ENCODE data around the gene KDF1. TPM values are rescaled to one million over a fixed set of nuclear protein-coding genes. Genes with fewer than 3 reads are reported as not detected.
A peak's percentile ranks its signal among the peaks of the same experiment; 100 is the strongest.

The KDF1 gene
- total and polyA plus RNA-seq, 2 of the 13 experiments (the other 11 are each of a cell fraction or from before 2014, with no cell fraction given): 1.9 to 4.9 TPM

GRCh38 chr1:26993237-26994019 lies 33.2 kb upstream of the KDF1 start, which contains the start of gene TRNP1 (continued):
- TF ChIP-seq ZNF235 (CRISPR knock-in tag; IDR thresholded peaks at IDR 0.05; ENCODE audit: borderline replicate concordance) (peak; percentile 51; the same call in 1 of the 2 replicates), ZFX (CRISPR knock-in tag; IDR thresholded peaks at IDR 0.05; ENCODE audit: low read depth) (peak; percentile 56), HOXA9 (CRISPR knock-in tag; IDR thresholded peaks at IDR 0.05; ENCODE audit: borderline replicate concordance) (no peak; the same call in 1 of the 2 replicates), SNAPC4 (CRISPR knock-in tag; IDR thresholded peaks at IDR 0.05) (no peak), ZNF550 (CRISPR knock-in tag; IDR thresholded peaks at IDR 0.05; ENCODE audit: borderline replicate concordance) (peak; percentile 44; the same call in 1 of the 2 replicates), DNMT1 (CRISPR knock-in tag; IDR thresholded peaks at IDR 0.05) (peak; percentile 52; the same call in 1 of the 2 replicates), JUNB (CRISPR knock-in tag; IDR thresholded peaks at IDR 0.05; ENCODE audit: borderline replicate concordance) (no peak; the same call in 1 of the 2 replicates), ETV6 (CRISPR knock-in tag; conservative IDR thresholded peaks at IDR 0.05) (peak; percentile 84), ZNF292 (CRISPR knock-in tag; IDR thresholded peaks at IDR 0.05; ENCODE audit: borderline replicate concordance, low read depth) (0 out of 2 replicates have a peak, but pooled peaks have one; percentile 14), ZNF232 (CRISPR knock-in tag; IDR thresholded peaks at IDR 0.05; ENCODE audit: borderline replicate concordance) (peak; percentile 82; the same call in 1 of the 2 replicates), FOXP4 (CRISPR knock-in tag; IDR thresholded peaks at IDR 0.05) (peak; percentile 89), CEBPB (IDR thresholded peaks at IDR 0.05; ENCODE audit: borderline replicate concordance, low read depth, low read length) (no peak), ZNF12 (CRISPR knock-in tag; IDR thresholded peaks at IDR 0.05) (peak; percentile 23; the same call in 1 of the 2 replicates)
- TF ChIP-seq, protein P1, sequence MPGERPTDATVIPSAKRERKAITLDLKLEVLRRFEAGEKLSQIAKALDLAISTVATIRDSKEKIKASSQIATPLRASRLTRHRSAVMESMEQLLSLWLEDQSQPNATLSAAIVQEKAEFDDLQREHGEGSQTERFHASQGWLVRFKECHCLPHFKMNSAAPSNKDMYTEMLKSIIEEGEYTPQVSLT (CRISPR knock-in tag; IDR thresholded peaks at IDR 0.05; ENCODE audit: borderline replicate concordance, low read depth): no peak
- TF ChIP-seq, protein P2, sequence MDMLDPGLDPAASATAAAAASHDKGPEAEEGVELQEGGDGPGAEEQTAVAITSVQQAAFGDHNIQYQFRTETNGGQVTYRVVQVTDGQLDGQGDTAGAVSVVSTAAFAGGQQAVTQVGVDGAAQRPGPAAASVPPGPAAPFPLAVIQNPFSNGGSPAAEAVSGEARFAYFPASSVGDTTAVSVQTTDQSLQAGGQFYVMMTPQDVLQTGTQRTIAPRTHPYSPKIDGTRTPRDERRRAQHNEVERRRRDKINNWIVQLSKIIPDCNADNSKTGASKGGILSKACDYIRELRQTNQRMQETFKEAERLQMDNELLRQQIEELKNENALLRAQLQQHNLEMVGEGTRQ (IDR thresholded peaks at IDR 0.05; ENCODE audit: low read depth, low read length): no peak
- TF ChIP-seq, protein P2 (CRISPR knock-in tag; IDR thresholded peaks at IDR 0.05; ENCODE audit: borderline replicate concordance): no peak; the same call in 1 of the 2 replicates
